ENCODE results near the gene LCT.
"Not testable (repeated sequence)": the region's sequence is repeated elsewhere in the genome, so short reads cannot be mapped to it uniquely, and the experiment has no call there.

The LCT gene

GRCh38 chr2:135798275-135798705 lies 38.7 kb downstream of the LCT start:
- DNase-seq (ENCODE audit: low read depth in 2 of 2, low spot score in 1 of 2): no peak

- DNase-seq (ENCODE audit: low read depth in 2 of 2, low spot score in 1 of 2): peak; percentile 56 to 62
These were observed 39.3 kb downstream of the LCT start for GRCh38 chr2:135797497-135798274.

- DNase-seq (ENCODE audit: low read depth in 2 of 2, low spot score in 1 of 2): no peak
These were observed 40.4 kb downstream of the LCT start for GRCh38 chr2:135796606-135797005.

GRCh38 chr2:135795641-135796040 lies 41.3 kb downstream of the LCT start:
- DNase-seq (ENCODE audit: low read depth in 2 of 2, low spot score in 1 of 2): not testable (repeated sequence)

GRCh38 chr2:135792401-135793150 lies 44.4 kb downstream of the LCT start:
- DNase-seq (ENCODE audit: low read depth in 2 of 2, low spot score in 1 of 2): no peak

GRCh38 chr2:135791418-135792190 lies 45.4 kb downstream of the LCT start:
- DNase-seq (ENCODE audit: low read depth in 2 of 2, low spot score in 1 of 2): no peak

GRCh38 chr2:135790423-135790822 lies 46.6 kb downstream of the LCT start:
- no peak for DNase-seq (ENCODE audit: low read depth in 2 of 2, low spot score in 1 of 2)

GRCh38 chr2:135786823-135787222 lies 50.2 kb downstream of the LCT start:
- no peak for DNase-seq (ENCODE audit: low read depth in 2 of 2, low spot score in 1 of 2)

- no peak for DNase-seq (ENCODE audit: low read depth in 2 of 2, low spot score in 1 of 2)
These were observed 52.0 kb downstream of the LCT start for GRCh38 chr2:135785032-135785431.

GRCh38 chr2:135783439-135783838 lies 53.5 kb downstream of the LCT start:
- DNase-seq (ENCODE audit: low read depth in 2 of 2, low spot score in 1 of 2): no peak

GRCh38 chr2:135782231-135782630 lies 54.8 kb downstream of the LCT start:
- no peak for DNase-seq (ENCODE audit: low read depth in 2 of 2, low spot score in 1 of 2)

- no peak for DNase-seq (ENCODE audit: low read depth in 2 of 2, low spot score in 1 of 2)
These were observed 60.6 kb downstream of the LCT start for GRCh38 chr2:135776367-135776766.

- DNase-seq (ENCODE audit: low read depth in 2 of 2, low spot score in 1 of 2): no peak
These were observed 61.6 kb downstream of the LCT start for GRCh38 chr2:135775420-135775819.

GRCh38 chr2:135773917-135774316 lies 63.1 kb downstream of the LCT start:
- no peak for DNase-seq (ENCODE audit: low read depth in 2 of 2, low spot score in 1 of 2)

- DNase-seq (ENCODE audit: low read depth in 2 of 2, low spot score in 1 of 2): no peak
These were observed 63.7 kb downstream of the LCT start for GRCh38 chr2:135773319-135773718.

- DNase-seq (ENCODE audit: low read depth in 2 of 2, low spot score in 1 of 2): no peak
These were observed 68.1 kb downstream of the LCT start for GRCh38 chr2:135768863-135769262.

- DNase-seq (ENCODE audit: low read depth in 2 of 2, low spot score in 1 of 2): no peak
These were observed 74.5 kb downstream of the LCT start for GRCh38 chr2:135762530-135762929.

GRCh38 chr2:135762022-135762421 lies 75.0 kb downstream of the LCT start:
- DNase-seq (ENCODE audit: low read depth in 2 of 2, low spot score in 1 of 2): no peak

GRCh38 chr2:135756692-135757091 lies 80.3 kb downstream of the LCT start:
- no peak for DNase-seq (ENCODE audit: low read depth in 2 of 2, low spot score in 1 of 2)

GRCh38 chr2:135755573-135755972 lies 81.4 kb downstream of the LCT start:
- no peak for DNase-seq (ENCODE audit: low read depth in 2 of 2, low spot score in 1 of 2)

GRCh38 chr2:135745545-135745944 lies 91.4 kb downstream of the LCT start:
- no peak for DNase-seq (ENCODE audit: low read depth in 2 of 2, low spot score in 1 of 2)
